ENCODE measurements around the gene SLFN11.
"Not testable (repeated sequence)": the region's sequence is repeated elsewhere in the genome, so short reads cannot be mapped to it uniquely, and the experiment has no call there.

The SLFN11 gene

GRCh38 chr17:35373534-35373983, at the start of gene SLFN11:
TSS of gene SLFN11 (minus strand) at chr17:35373621. CDS start at chr17:35363807, 9,814 bp downstream.
- no peak for DNase-seq

GRCh38 chr17:35421069-35421468, 47.6 kb upstream of the SLFN11 start:
- DNase-seq, result not testable (repeated sequence)

GRCh38 chr17:35416659-35417058, 43.2 kb upstream of the SLFN11 start:
- DNase-seq, result no peak

- DNase-seq, result not testable (repeated sequence)
Measured at GRCh38 chr17:35414707-35415106, 41.3 kb upstream of the SLFN11 start.

- DNase-seq, result no peak
Measured at GRCh38 chr17:35414247-35414646, 40.8 kb upstream of the SLFN11 start.

GRCh38 chr17:35407531-35407930, 34.1 kb upstream of the SLFN11 start:
- DNase-seq, result no peak

- no peak for DNase-seq
Measured at GRCh38 chr17:35406568-35406967, 33.1 kb upstream of the SLFN11 start.

GRCh38 chr17:35404360-35404759, 30.9 kb upstream of the SLFN11 start:
- no peak for DNase-seq

GRCh38 chr17:35393783-35394182, 20.4 kb upstream of the SLFN11 start:
- DNase-seq, result not testable (repeated sequence)

- DNase-seq, result no peak
Measured at GRCh38 chr17:35390663-35391062, 17.2 kb upstream of the SLFN11 start.

GRCh38 chr17:35390156-35390555, 16.7 kb upstream of the SLFN11 start:
- no peak for DNase-seq

- DNase-seq, result no peak
Measured at GRCh38 chr17:35387496-35387895, 14.1 kb upstream of the SLFN11 start.

- DNase-seq, result no peak
Measured at GRCh38 chr17:35377706-35378105, 4.3 kb upstream of the SLFN11 start.

GRCh38 chr17:35377068-35377467, 3.6 kb upstream of the SLFN11 start:
- no peak for DNase-seq

- DNase-seq, result no peak
Measured at GRCh38 chr17:35376245-35376644, 2.8 kb upstream of the SLFN11 start.

GRCh38 chr17:35374766-35375344, 1.4 kb upstream of the SLFN11 start:
- no peak for DNase-seq

GRCh38 chr17:35373984-35374765, 754 bp upstream of the SLFN11 start:
- DNase-seq, result no peak

- DNase-seq, result peak; percentile 47
Measured at GRCh38 chr17:35372846-35373533, 431 bp downstream of the SLFN11 start.

- no peak for DNase-seq
Measured at GRCh38 chr17:35371934-35372333, 1.5 kb downstream of the SLFN11 start.

- DNase-seq, result peak; percentile 57
Measured at GRCh38 chr17:35368081-35368830, 5.2 kb downstream of the SLFN11 start.

- DNase-seq, result no peak
Measured at GRCh38 chr17:35361027-35361426, 12.4 kb downstream of the SLFN11 start.

- DNase-seq, result no peak
Measured at GRCh38 chr17:35359398-35359797, 14.0 kb downstream of the SLFN11 start.

GRCh38 chr17:35352284-35352683, 21.1 kb downstream of the SLFN11 start:
- no peak for DNase-seq
